OCI-LY3 (cell line): Measurements from ENCODE around the gene PPIL1.

Experiments
- CTCF ChIP-seq: fragments of 200-600, 300-600 bp; sonication (generic); IDR thresholded peaks from 2 replicates; pipeline ENCODE4 v1.5.1; 2014; ENCODE audit warnings: antibody characterized with exemption, low read length, low read depth
- EZH2phosphoT487 ChIP-seq: fragments of 200-600 bp; shearing (Covaris generic); IDR thresholded peaks from 2 replicates; pipeline ENCODE4 v1.6.1; 2018; ENCODE audit warnings: antibody characterized with exemption, mixed run types, low read depth

GRCh38 chr6:36825452-36825851, 49.2 kb downstream of the PPIL1 start:
- TF ChIP-seq CTCF, result no peak
- TF ChIP-seq EZH2phosphoT487, result no peak
